Suprapubic skin (tissue), 3 donors: ENCODE results near the gene AKR1A1.

ENCODE experiments used
- CTCF ChIP-seq, 2 donors: fragments of 200-600 bp in 1 of 2; fragments of 450-650 bp in 1 of 2; sonication (generic) in 1 of 2; IDR thresholded peaks; one replicate each; pipeline ENCODE4 v1.5.1; 2016 to 2019; ENCODE audit warnings: antibody characterized with exemption in 2 of 2, mild to moderate bottlenecking in 1 of 2, moderate library complexity in 1 of 2
- POLR2A ChIP-seq, 2 donors: fragments of 450-650 bp; IDR thresholded peaks; one replicate each; pipeline ENCODE4 v1.6.1; 2017; ENCODE audit warnings: antibody characterized with exemption in 2 of 2, mild to moderate bottlenecking in 2 of 2, moderate library complexity in 2 of 2

- TF ChIP-seq CTCF (IDR thresholded peaks at IDR 0.05) (no peak), POLR2A (IDR thresholded peaks at IDR 0.05) (no peak)
Observed at GRCh38 chr1:45583264-45583665, 32.6 kb downstream of the AKR1A1 start.
